HEK293 (cell line): ENCODE results near the gene PITPNB.

Experiments
- CTCF ChIA-PET: fragments of 350-600 bp; formaldehyde crosslinking; extraction: SDS; loops from one replicate; lab custom pipeline; 2021; ENCODE audit warnings: antibody characterized with exemption; lab: Yijun Ruan, JAX
- POLR2A ChIA-PET: fragments of 300-600 bp; formaldehyde crosslinking; extraction: SDS; loops from one replicate; lab custom pipeline; 2020; ENCODE audit warnings: antibody characterized with exemption, inconsistent platforms; lab: Yijun Ruan, JAX
- H3K27ac ChIP-seq: fragments of 200-500 bp; sonication (Bioruptor generic); 2 replicates; pipeline ENCODE4 v1.5.1; 2014; ENCODE audit warnings: low read depth, low read length, control low read depth, inconsistent platforms; ENCODE audit errors: extremely low read depth
- H3K36me3 ChIP-seq, 2 experiments: fragments of 200-500 bp in 1 of 2; sonication (Bioruptor generic) in 1 of 2; 1 replicate in 1 of 2; 2 replicates in 1 of 2; pipeline ENCODE4 v1.5.1; 2014 to 2017; ENCODE audit warnings: inconsistent platforms in 2 of 2, low read length in 2 of 2; ENCODE audit not compliant: control insufficient read depth in 2 of 2, insufficient read depth in 1 of 2
- H3K4me1 ChIP-seq: fragments of 200-500 bp; sonication (Bioruptor generic); 2 replicates; pipeline ENCODE4 v1.5.1; 2014; ENCODE audit warnings: mild to moderate bottlenecking, low read length, inconsistent platforms; ENCODE audit not compliant: control insufficient read depth, insufficient read depth
- H3K4me3 ChIP-seq: 2 replicates; pipeline ENCODE4 v1.5.1; 2011; ENCODE audit warnings: low read depth, mild to moderate bottlenecking, control low read depth, low read length, moderate library complexity
- H3K9me3 ChIP-seq: fragments of 200-500 bp; sonication (Bioruptor generic); 2 replicates; pipeline ENCODE4 v1.5.1; 2014; ENCODE audit warnings: low read depth, low read length, inconsistent platforms; ENCODE audit not compliant: control insufficient read depth, insufficient read depth
- ATF2 ChIP-seq: fragments of 450-650 bp; formaldehyde crosslinking; IDR thresholded peaks from 2 replicates; pipeline ENCODE4 v1.5.1; 2016; ENCODE audit warnings: missing biosample characterization, missing genetic modification characterization, low read depth
- KLF1 ChIP-seq: fragments of 450-650 bp; formaldehyde crosslinking; IDR thresholded peaks from 2 replicates; pipeline ENCODE4 v1.5.1; 2016; ENCODE audit warnings: missing biosample characterization, missing genetic modification characterization
- KLF17 ChIP-seq: fragments of 450-650 bp; formaldehyde crosslinking; IDR thresholded peaks from 2 replicates; pipeline ENCODE4 v1.5.1; 2016; ENCODE audit warnings: missing biosample characterization, missing genetic modification characterization
- SP2 ChIP-seq: fragments of 450-650 bp; formaldehyde crosslinking; IDR thresholded peaks from 2 replicates; pipeline ENCODE4 v1.5.1; 2016; ENCODE audit warnings: missing biosample characterization, missing genetic modification characterization
- ZBTB17 ChIP-seq: fragments of 450-650 bp; formaldehyde crosslinking; IDR thresholded peaks from 2 replicates; pipeline ENCODE4 v1.5.1; 2016; ENCODE audit warnings: missing biosample characterization, missing genetic modification characterization
- ZBTB48 ChIP-seq: fragments of 450-650 bp; formaldehyde crosslinking; IDR thresholded peaks from 2 replicates; pipeline ENCODE4 v1.5.1; 2016; ENCODE audit warnings: missing biosample characterization, missing genetic modification characterization
- ZNF169 ChIP-seq: fragments of 450-650 bp; formaldehyde crosslinking; IDR thresholded peaks from 2 replicates; pipeline ENCODE4 v1.5.1; 2016; ENCODE audit warnings: missing biosample characterization, missing genetic modification characterization
- ZNF184 ChIP-seq: fragments of 450-650 bp; IDR thresholded peaks from 2 replicates; pipeline ENCODE4 v1.5.1; 2018; ENCODE audit warnings: missing biosample characterization, mild to moderate bottlenecking, missing genetic modification characterization
- ZNF24 ChIP-seq: fragments of 450-650 bp; formaldehyde crosslinking; IDR thresholded peaks from 2 replicates; pipeline ENCODE4 v1.5.1; 2016; ENCODE audit warnings: missing biosample characterization, missing genetic modification characterization
- ZNF341 ChIP-seq: fragments of 450-650 bp; formaldehyde crosslinking; IDR thresholded peaks from 2 replicates; pipeline ENCODE4; 2016; ENCODE audit warnings: low read depth, missing biosample characterization, missing genetic modification characterization
- ZNF362 ChIP-seq: fragments of 450-650 bp; formaldehyde crosslinking; IDR thresholded peaks from 2 replicates; pipeline ENCODE4 v1.5.1; 2016; ENCODE audit warnings: missing biosample characterization, missing genetic modification characterization
- ZNF423 ChIP-seq: fragments of 450-650 bp; formaldehyde crosslinking; IDR thresholded peaks from 2 replicates; pipeline ENCODE4 v1.5.1; 2016; ENCODE audit warnings: missing biosample characterization, missing genetic modification characterization
- ZNF48 ChIP-seq: fragments of 450-650 bp; formaldehyde crosslinking; IDR thresholded peaks from 2 replicates; pipeline ENCODE4 v1.5.1; 2016; ENCODE audit warnings: missing biosample characterization, missing genetic modification characterization
- ZNF548 ChIP-seq: fragments of 450-650 bp; formaldehyde crosslinking; IDR thresholded peaks from 2 replicates; pipeline ENCODE4 v1.5.1; 2016; ENCODE audit warnings: missing biosample characterization, missing genetic modification characterization
- ZNF561 ChIP-seq: fragments of 450-650 bp; IDR thresholded peaks from 2 replicates; pipeline ENCODE4 v1.5.1; 2018; ENCODE audit warnings: missing biosample characterization, missing genetic modification characterization, borderline replicate concordance
- ZNF585B ChIP-seq: fragments of 450-650 bp; formaldehyde crosslinking; IDR thresholded peaks from 2 replicates; pipeline ENCODE4 v1.5.1; 2016; ENCODE audit warnings: missing biosample characterization, missing genetic modification characterization
- ZNF629 ChIP-seq: fragments of 450-650 bp; formaldehyde crosslinking; IDR thresholded peaks from 2 replicates; pipeline ENCODE4 v1.5.1; 2017; ENCODE audit warnings: missing biosample characterization, missing genetic modification characterization
- ZNF658 ChIP-seq: fragments of 450-650 bp; formaldehyde crosslinking; IDR thresholded peaks from 2 replicates; pipeline ENCODE4; 2016; ENCODE audit warnings: missing biosample characterization, missing genetic modification characterization
- ZNF843 ChIP-seq: fragments of 450-650 bp; formaldehyde crosslinking; IDR thresholded peaks from 2 replicates; pipeline ENCODE4 v1.5.1; 2016; ENCODE audit warnings: missing biosample characterization, missing genetic modification characterization
- TF ChIP-seq, protein P1 (sequence below): fragments of 450-650 bp; formaldehyde crosslinking; IDR thresholded peaks from 2 replicates; pipeline ENCODE4 v1.5.1; 2016; ENCODE audit warnings: missing biosample characterization, missing genetic modification characterization
- TF ChIP-seq, protein P2 (sequence below): fragments of 450-650 bp; formaldehyde crosslinking; IDR thresholded peaks from 2 replicates; pipeline ENCODE4 v1.5.1; 2016; ENCODE audit warnings: missing biosample characterization, missing genetic modification characterization, borderline replicate concordance
- TF ChIP-seq, protein P3 (sequence below): fragments of 450-650 bp; formaldehyde crosslinking; IDR thresholded peaks from 2 replicates; pipeline ENCODE4 v1.5.1; 2016; ENCODE audit warnings: missing biosample characterization, missing genetic modification characterization, borderline replicate concordance

PITPNB gene

DNA sequence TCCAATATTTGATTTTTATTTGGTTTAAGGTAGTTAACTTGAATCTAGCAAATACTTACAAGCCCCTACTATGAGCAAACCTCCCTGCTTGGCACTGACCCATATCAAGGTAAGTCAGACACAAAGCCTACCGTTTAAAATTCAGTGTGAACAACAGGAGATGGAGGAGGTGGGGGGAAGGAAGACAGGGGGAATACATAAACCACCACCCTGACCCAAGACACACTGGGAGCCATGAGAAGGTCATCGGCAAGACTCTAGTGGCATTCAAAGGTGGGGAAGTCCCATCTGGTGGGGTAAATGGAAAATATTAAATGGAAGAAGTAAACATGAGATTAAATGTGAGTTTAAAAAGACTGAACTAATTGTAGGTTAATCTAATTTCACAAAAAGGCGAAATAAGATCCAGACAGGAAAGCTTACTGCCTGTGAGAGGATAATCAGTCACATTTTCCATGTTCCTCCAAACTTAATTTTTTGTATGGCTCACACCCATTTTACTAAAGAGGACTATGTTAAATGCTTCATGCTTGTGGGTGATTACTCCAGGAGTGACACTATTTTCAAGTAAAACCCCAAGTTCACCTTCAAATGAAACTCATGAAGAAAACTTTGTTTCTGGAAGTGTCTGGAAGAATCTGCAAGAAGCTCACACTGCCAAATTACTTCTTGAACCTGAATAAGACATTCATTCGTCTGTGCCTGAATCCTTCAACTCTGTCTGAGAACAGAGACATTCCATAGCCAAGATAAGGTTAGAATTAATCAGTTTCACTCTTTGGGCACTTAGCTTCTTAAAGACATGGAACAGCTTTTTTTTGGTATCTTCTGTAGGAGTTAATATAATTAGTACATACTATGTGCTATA lies 51.7 kb downstream of the PITPNB start:
- no peak overlapping the region for H3K4me3 ChIP-seq
- H3K9me3 ChIP-seq, result no peaks in the 10 kb centered on the region
- CTCF ChIA-PET, result interaction anchor here (0.7 to 1.8 kb wide), 3 partner anchors 13 to 986 kb away, joined by 4 to 14 read pairs (median 5); no protein-coding TSS in a partner anchor
- peaks cover 15 to 55% of the 10 kb centered on the region in 2 experiments for H3K36me3 ChIP-seq
- no peak overlapping the region for H3K27ac ChIP-seq
- POLR2A ChIA-PET, result interaction anchor here (1.0 kb wide), 1 partner anchor 52 kb away, joined by 3 read pairs; the partner anchor contains the start of gene PITPNB
- H3K4me1 ChIP-seq, result peaks cover 23% of the 10 kb centered on the region
- peak; percentile 7; the same call in 1 of the 2 replicates for TF ChIP-seq ZNF629 (tag by site-specific recombination)
- TF ChIP-seq, protein P1, sequence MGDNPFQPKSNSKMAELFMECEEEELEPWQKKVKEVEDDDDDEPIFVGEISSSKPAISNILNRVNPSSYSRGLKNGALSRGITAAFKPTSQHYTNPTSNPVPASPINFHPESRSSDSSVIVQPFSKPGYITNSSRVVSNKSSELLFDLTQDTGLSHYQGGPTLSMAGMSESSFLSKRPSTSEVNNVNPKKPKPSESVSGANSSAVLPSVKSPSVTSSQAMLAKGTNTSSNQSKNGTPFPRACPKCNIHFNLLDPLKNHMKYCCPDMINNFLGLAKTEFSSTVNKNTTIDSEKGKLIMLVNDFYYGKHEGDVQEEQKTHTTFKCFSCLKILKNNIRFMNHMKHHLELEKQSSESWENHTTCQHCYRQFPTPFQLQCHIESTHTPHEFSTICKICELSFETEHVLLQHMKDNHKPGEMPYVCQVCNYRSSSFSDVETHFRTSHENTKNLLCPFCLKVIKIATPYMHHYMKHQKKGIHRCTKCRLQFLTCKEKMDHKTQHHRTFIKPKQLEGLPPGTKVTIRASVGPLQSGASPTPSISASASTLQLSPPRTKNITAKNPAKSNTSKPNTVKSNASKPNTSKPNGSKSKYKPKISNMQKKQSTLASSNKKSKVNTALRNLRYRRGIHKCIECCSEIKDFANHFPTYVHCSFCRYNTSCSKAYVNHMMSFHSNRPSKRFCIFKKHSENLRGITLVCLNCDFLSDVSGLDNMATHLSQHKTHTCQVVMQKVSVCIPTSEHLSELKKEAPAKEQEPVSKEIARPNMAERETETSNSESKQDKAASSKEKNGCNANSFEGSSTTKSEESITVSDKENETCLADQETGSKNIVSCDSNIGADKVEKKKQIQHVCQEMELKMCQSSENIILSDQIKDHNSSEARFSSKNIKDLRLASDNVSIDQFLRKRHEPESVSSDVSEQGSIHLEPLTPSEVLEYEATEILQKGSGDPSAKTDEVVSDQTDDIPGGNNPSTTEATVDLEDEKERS (tag by site-specific recombination), result no peak
- TF ChIP-seq, protein P2, sequence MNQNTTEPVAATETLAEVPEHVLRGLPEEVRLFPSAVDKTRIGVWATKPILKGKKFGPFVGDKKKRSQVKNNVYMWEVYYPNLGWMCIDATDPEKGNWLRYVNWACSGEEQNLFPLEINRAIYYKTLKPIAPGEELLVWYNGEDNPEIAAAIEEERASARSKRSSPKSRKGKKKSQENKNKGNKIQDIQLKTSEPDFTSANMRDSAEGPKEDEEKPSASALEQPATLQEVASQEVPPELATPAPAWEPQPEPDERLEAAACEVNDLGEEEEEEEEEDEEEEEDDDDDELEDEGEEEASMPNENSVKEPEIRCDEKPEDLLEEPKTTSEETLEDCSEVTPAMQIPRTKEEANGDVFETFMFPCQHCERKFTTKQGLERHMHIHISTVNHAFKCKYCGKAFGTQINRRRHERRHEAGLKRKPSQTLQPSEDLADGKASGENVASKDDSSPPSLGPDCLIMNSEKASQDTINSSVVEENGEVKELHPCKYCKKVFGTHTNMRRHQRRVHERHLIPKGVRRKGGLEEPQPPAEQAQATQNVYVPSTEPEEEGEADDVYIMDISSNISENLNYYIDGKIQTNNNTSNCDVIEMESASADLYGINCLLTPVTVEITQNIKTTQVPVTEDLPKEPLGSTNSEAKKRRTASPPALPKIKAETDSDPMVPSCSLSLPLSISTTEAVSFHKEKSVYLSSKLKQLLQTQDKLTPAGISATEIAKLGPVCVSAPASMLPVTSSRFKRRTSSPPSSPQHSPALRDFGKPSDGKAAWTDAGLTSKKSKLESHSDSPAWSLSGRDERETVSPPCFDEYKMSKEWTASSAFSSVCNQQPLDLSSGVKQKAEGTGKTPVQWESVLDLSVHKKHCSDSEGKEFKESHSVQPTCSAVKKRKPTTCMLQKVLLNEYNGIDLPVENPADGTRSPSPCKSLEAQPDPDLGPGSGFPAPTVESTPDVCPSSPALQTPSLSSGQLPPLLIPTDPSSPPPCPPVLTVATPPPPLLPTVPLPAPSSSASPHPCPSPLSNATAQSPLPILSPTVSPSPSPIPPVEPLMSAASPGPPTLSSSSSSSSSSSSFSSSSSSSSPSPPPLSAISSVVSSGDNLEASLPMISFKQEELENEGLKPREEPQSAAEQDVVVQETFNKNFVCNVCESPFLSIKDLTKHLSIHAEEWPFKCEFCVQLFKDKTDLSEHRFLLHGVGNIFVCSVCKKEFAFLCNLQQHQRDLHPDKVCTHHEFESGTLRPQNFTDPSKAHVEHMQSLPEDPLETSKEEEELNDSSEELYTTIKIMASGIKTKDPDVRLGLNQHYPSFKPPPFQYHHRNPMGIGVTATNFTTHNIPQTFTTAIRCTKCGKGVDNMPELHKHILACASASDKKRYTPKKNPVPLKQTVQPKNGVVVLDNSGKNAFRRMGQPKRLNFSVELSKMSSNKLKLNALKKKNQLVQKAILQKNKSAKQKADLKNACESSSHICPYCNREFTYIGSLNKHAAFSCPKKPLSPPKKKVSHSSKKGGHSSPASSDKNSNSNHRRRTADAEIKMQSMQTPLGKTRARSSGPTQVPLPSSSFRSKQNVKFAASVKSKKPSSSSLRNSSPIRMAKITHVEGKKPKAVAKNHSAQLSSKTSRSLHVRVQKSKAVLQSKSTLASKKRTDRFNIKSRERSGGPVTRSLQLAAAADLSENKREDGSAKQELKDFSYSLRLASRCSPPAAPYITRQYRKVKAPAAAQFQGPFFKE, result no peak
- TF ChIP-seq ZNF48 (tag by site-specific recombination), result no peak
- TF ChIP-seq ZNF548 (tag by site-specific recombination), result no peak
- TF ChIP-seq ZNF184 (tag by site-specific recombination), result no peak
- TF ChIP-seq ZNF423, result no peak
- TF ChIP-seq ZNF169 (tag by site-specific recombination), result no peak
- TF ChIP-seq ZNF362 (tag by site-specific recombination), result no peak
- TF ChIP-seq KLF17, result no peak
- no peak for TF ChIP-seq ZBTB17
- no peak for TF ChIP-seq ZNF843 (tag by site-specific recombination)
- no peak for TF ChIP-seq ZBTB48 (tag by site-specific recombination)
- no peak for TF ChIP-seq ZNF341
- no peak for TF ChIP-seq ZNF24 (tag by site-specific recombination)
- TF ChIP-seq KLF1, result no peak
- TF ChIP-seq ZNF561, result no peak
- no peak for TF ChIP-seq ATF2 (tag by site-specific recombination)
- TF ChIP-seq ZNF585B (tag by site-specific recombination), result no peak
- TF ChIP-seq, protein P3, sequence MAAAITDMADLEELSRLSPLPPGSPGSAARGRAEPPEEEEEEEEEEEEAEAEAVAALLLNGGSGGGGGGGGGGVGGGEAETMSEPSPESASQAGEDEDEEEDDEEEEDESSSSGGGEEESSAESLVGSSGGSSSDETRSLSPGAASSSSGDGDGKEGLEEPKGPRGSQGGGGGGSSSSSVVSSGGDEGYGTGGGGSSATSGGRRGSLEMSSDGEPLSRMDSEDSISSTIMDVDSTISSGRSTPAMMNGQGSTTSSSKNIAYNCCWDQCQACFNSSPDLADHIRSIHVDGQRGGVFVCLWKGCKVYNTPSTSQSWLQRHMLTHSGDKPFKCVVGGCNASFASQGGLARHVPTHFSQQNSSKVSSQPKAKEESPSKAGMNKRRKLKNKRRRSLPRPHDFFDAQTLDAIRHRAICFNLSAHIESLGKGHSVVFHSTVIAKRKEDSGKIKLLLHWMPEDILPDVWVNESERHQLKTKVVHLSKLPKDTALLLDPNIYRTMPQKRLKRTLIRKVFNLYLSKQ (tag by site-specific recombination), result no peak
- TF ChIP-seq SP2 (tag by site-specific recombination), result no peak
- TF ChIP-seq ZNF658 (tag by site-specific recombination), result no peak
